ENCODE data around the gene F7.
"Not testable (repeated sequence)": the region's sequence is repeated elsewhere in the genome, so short reads cannot be mapped to it uniquely, and the experiment has no call there.

F7 gene

GRCh38 chr13:113105921-113106452 lies 396 bp downstream of the F7 start:
- no peak for DNase-seq

- DNase-seq: no peak
Measured at GRCh38 chr13:113106711-113107351, 1.2 kb downstream of the F7 start.

GRCh38 chr13:113108521-113108920 lies 2.9 kb downstream of the F7 start:
- DNase-seq: not testable (repeated sequence)

- peak in 1 of 3 experiments; percentile 41 for DNase-seq
Measured at GRCh38 chr13:113109151-113110047, 3.8 kb downstream of the F7 start.

GRCh38 chr13:113110048-113110851 lies 4.7 kb downstream of the F7 start:
- DNase-seq: peak in 2 of 3 experiments; percentile 65 to 78

GRCh38 chr13:113110852-113111315 lies 5.3 kb downstream of the F7 start:
- DNase-seq: peak in 1 of 3 experiments; percentile 59

GRCh38 chr13:113111821-113112220 lies 6.2 kb downstream of the F7 start:
- DNase-seq: not testable (repeated sequence)

GRCh38 chr13:113112475-113112874 lies 6.9 kb downstream of the F7 start:
- not testable (repeated sequence) for DNase-seq

GRCh38 chr13:113112893-113113845 lies 7.6 kb downstream of the F7 start:
- no peak for DNase-seq

GRCh38 chr13:113113846-113114271 lies 8.3 kb downstream of the F7 start:
- DNase-seq: no peak

- DNase-seq: no peak
Measured at GRCh38 chr13:113114511-113115362, 9.1 kb downstream of the F7 start.

GRCh38 chr13:113115363-113116205 lies 10.0 kb downstream of the F7 start:
- no peak for DNase-seq

GRCh38 chr13:113116206-113116800 lies 10.7 kb downstream of the F7 start:
- DNase-seq: no peak

- no peak for DNase-seq
Measured at GRCh38 chr13:113116871-113117271, 11.3 kb downstream of the F7 start.

- DNase-seq: no peak
Measured at GRCh38 chr13:113117335-113117872, 11.8 kb downstream of the F7 start.

- no peak for DNase-seq
Measured at GRCh38 chr13:113117911-113118260, 12.3 kb downstream of the F7 start.

- DNase-seq: no peak
Measured at GRCh38 chr13:113118261-113119021, 12.8 kb downstream of the F7 start.

- no peak for DNase-seq
Measured at GRCh38 chr13:113119166-113119821, 13.7 kb downstream of the F7 start.

All from NCI-H1417 (cell line).